Measurements from ENCODE around the gene POU2AF3.

GRCh38 chr11:111330234-111330893 is 32.0 kb downstream of the POU2AF3 start:
- TF ChIP-seq, protein P1, sequence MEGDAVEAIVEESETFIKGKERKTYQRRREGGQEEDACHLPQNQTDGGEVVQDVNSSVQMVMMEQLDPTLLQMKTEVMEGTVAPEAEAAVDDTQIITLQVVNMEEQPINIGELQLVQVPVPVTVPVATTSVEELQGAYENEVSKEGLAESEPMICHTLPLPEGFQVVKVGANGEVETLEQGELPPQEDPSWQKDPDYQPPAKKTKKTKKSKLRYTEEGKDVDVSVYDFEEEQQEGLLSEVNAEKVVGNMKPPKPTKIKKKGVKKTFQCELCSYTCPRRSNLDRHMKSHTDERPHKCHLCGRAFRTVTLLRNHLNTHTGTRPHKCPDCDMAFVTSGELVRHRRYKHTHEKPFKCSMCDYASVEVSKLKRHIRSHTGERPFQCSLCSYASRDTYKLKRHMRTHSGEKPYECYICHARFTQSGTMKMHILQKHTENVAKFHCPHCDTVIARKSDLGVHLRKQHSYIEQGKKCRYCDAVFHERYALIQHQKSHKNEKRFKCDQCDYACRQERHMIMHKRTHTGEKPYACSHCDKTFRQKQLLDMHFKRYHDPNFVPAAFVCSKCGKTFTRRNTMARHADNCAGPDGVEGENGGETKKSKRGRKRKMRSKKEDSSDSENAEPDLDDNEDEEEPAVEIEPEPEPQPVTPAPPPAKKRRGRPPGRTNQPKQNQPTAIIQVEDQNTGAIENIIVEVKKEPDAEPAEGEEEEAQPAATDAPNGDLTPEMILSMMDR (IDR thresholded peaks at IDR 0.05; ENCODE audit: low read length) = no peak
- TF ChIP-seq EZH2 (IDR thresholded peaks at IDR 0.05; ENCODE audit: borderline replicate concordance, low read length) = no peak

Measured in OCI-LY1 (cell line).